ENCODE measurements around the gene PLPP4.

DNA sequence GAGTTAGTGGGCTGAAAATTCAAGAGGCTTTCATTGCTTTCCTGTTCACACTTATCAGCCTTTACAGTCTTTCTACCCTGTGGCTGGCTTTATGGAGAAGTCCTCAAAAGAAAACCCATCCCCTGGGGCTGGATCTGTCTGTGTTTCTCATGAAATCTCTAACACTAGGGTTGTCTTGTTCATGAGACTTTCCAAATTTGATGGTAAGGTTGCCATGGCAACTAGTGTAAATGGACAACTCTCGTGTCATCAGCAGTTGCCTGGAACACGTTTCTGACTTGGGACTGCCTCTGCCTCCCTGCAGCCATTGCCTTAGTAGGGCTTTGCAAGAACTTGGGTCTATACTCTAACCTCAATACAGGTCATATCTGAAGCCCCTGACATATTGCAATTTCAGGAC is 35.8 kb upstream of the PLPP4 start:
- TF ChIP-seq, protein P1, sequence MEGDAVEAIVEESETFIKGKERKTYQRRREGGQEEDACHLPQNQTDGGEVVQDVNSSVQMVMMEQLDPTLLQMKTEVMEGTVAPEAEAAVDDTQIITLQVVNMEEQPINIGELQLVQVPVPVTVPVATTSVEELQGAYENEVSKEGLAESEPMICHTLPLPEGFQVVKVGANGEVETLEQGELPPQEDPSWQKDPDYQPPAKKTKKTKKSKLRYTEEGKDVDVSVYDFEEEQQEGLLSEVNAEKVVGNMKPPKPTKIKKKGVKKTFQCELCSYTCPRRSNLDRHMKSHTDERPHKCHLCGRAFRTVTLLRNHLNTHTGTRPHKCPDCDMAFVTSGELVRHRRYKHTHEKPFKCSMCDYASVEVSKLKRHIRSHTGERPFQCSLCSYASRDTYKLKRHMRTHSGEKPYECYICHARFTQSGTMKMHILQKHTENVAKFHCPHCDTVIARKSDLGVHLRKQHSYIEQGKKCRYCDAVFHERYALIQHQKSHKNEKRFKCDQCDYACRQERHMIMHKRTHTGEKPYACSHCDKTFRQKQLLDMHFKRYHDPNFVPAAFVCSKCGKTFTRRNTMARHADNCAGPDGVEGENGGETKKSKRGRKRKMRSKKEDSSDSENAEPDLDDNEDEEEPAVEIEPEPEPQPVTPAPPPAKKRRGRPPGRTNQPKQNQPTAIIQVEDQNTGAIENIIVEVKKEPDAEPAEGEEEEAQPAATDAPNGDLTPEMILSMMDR (IDR thresholded peaks at IDR 0.05; ENCODE audit: insufficient read depth, low read length, poor library complexity, severe bottlenecking): no peak
- TF ChIP-seq EZH2phosphoT487 (conservative IDR thresholded peaks at IDR 0.05; ENCODE audit: low read length): no peak

All from SU-DHL-6 (cell line).